NCI-H2171 treated with DMSO at 0.1 percent for 48 hours (cell line): ENCODE data around the gene KRTAP10-12.
A peak's percentile ranks its signal among the peaks of the same experiment; 100 is the strongest.
"Not testable (repeated sequence)": the region's sequence is repeated elsewhere in the genome, so short reads cannot be mapped to it uniquely, and the experiment has no call there.

ENCODE experiments used
- DNase-seq: peaks from one replicate; lab custom pipeline; 2025; lab: John Stamatoyannopoulos, UW

The KRTAP10-12 gene

DNA sequence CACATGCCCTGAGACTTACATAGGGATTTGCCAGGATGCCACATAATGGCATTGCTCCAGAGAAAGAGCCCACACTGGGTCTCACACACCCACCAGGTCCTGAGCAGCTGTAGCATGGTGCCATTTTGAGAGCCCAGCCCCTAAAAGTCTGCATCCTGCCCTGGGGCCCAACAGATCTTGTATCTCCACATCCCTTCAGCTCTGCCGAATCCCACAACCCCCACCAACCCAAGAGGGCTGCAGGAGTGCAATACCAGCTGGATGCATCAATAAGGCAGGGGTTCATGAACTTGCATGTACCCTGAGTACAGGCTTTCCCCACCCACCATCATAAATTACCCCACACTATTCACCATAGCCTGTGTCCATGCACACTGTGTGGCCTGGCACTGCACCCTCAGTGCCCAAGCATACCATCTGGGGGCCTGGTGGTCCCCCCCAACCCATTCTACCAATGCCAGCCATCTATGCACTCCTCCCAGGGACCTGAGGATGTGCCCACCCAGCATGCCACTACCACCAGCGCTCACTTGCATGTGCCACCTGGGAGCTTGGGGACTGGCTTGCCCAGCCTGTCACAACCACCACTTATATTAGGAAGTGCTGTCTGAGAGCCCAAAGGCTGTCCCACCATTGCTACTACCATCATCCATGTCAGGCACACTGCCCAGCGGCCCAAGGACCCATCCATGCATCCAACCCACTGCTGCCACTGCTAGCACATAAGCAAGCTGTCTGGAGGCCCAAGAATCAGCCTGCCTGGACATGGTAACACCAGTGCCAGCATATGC is 26.1 kb upstream of the KRTAP10-12 start:
- DNase-seq = no peak

- no peak for DNase-seq
Observed at GRCh38 chr21:44671911-44672310, 25.1 kb upstream of the KRTAP10-12 start.

DNA sequence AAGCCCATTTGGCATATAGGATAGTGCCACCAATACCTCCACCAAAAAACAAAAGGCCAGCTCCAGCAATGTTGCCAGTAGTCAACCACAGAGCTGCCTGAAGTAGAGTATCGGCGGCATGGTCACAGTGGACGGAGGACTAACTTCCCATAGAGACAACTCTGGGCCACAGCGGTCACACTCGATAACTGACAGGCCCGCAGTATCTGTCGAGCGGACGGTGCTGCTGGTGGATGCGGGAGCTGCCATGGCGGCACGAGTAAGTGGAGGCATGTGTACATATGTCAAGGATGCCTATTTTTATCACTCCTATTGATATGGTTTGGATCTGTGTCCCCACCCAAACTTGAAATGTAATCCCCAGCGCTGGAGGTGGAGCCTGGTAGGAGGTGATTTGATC is 19.1 kb upstream of the KRTAP10-12 start:
- DNase-seq = no peak

DNA sequence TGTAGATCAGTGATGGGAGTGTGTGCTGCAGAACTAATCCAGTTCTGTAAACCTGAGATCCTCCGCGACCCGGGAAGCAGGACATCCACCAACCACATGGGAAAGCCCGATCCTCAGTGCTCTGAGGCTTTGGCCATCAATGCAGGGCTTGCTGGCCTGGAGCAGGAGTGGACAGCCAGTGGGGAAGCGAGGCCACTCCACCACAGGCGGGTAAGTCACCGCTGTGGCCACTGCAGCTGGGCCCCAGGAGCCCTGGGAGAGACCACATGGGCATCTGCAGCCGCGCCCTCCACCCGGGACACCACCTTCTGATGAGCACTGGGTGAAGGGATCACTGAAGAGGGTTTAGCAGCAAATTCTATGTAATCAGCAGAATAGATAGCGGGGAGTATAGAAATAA is 15.8 kb upstream of the KRTAP10-12 start:
- DNase-seq = no peak

GRCh38 chr21:44681861-44682579 is 15.0 kb upstream of the KRTAP10-12 start, which contains the start of gene KRTAP12-1:
TSS of gene KRTAP12-1 (minus strand) at chr21:44682163. CDS start at chr21:44682123, 40 bp downstream.
- peak; percentile 96 for DNase-seq

GRCh38 chr21:44682580-44683151 is 14.3 kb upstream of the KRTAP10-12 start:
- DNase-seq = no peak

DNA sequence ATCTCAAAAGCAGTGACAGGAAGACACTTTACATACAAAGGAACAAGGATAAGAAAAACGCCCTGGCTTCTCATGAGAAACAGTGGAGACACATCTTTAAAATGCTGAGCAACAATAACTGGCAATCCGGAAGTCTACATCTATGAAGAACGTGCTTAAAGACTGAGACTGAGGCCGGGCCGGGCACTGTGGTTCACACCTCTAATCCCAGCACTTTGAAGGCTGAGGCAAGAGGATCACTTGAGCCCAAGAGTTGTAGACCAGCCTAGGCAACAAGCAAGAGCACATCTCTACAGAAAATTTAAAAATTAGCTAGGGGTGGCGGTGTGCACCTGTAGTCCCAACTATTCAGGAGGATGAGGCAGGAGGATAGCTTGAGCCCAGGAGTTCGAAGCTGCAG is 12.9 kb upstream of the KRTAP10-12 start:
- DNase-seq = no peak

DNA sequence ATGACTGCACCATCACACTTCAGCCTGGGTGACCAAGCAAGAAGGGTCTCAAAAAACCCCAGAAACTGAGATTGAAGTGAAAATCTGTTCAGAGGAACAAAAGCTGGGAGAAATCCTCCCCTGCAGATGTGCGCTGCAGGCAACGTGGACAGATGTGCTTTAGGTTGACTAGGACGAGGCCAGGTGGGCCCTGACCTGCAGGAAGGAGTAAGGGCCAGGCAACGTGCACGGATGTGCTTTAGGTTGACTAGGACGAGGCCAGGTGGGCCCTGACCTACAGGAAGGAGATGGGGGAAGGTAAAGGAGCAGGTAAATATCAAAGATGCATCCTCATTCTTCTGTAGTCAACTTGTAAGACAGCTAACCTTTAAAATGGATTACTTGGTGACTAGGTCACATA is 12.5 kb upstream of the KRTAP10-12 start:
- no peak for DNase-seq

- not testable (repeated sequence) for DNase-seq
Observed at GRCh38 chr21:44685050-44685449, 11.9 kb upstream of the KRTAP10-12 start.

GRCh38 chr21:44686000-44686781 is 10.8 kb upstream of the KRTAP10-12 start:
- DNase-seq = no peak

DNA sequence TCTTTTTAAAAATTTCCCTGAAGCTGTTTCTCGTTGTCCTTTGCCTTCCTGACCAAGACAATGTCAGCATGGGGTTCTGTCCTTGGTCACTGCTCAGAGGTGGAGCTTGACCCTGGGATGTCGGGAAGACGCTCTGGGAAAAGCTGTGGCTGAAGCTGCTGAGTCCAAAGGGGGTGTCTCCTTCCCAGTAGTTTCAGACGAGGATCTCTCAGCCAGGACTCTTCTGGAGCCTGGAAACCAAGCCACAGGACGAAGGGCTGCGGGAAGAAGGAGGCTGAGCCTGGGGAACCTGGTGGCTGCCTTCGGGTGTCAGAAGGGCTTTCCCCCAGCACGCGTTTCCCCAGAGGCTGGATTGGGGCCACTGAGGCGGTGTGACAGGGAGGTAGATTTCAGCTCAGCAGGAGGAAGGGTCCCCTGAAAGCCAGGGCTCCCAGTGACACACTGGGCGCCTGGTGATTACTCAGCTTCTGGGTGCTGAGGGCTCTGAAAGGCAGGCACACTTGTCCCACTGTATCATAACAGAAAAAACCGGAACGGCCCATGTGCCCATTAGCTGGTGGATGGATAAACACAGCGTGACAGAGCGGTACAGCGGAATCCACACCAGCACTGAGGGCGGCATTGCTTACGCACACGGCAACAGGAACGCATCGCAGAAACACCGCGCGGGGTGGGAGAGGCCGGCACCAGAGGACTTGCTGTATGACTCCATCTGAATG is 10.0 kb upstream of the KRTAP10-12 start:
- peak; percentile 74 for DNase-seq

DNA sequence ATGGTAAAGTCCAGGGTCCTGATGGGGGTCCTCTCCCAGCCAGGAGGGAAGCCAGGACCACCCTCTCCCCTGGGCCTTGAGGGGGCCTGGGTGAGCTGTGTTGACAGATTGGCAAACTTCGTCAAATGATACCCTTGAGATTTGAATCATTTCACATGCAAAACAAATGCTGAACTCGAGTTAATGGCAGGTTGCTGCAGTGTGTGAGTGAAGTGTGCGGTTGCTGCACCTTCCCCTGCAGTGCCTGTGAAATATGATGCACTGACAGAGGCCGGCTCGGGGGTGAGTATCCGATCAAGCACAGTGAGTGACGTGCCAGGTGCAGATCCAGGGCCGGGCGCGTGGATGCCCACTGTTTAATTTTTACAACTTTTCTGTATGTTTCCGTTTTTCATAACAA is 9.3 kb upstream of the KRTAP10-12 start:
- peak; percentile 88 for DNase-seq

- not testable (repeated sequence) for DNase-seq
Observed at GRCh38 chr21:44689740-44690139, 7.2 kb upstream of the KRTAP10-12 start.

DNA sequence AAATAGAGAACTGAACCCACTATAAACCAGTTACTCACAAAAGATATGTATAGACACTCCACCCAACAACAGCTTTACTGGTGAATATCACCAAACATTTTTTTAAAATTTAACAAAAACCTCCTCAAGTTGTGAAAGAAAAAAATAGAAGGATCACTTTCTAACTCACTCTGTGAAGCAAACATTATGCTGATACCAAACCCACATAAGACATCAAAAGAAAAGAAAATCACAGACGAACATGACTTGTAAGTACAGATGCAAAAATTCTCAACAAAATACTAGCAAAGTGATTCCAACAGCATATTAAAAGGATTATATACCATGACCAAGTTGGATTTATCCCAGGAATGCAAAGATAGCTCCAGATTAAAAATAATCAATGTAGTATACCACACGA is 5.3 kb upstream of the KRTAP10-12 start:
- no peak for DNase-seq

GRCh38 chr21:44692798-44693512 is 4.0 kb upstream of the KRTAP10-12 start:
- DNase-seq = no peak

DNA sequence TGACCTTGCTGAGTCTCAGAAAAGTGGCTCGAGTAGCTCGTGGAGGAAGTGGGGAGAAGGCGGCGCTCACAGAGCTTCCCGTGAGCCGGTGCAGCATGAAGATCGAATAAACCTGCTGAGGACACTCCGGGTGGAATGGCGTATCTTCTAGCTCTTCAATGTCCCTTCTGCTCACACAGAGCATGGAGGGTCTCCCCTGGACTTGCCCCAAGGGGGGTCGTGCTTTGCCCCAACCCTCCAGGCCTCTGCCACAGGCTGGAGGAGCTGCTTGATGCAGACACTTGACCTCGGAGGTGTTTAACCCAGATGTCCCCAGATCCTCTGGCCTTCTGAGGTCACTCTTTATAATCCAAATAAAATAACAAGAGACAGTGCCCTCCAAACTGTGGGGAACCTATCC is 2.2 kb upstream of the KRTAP10-12 start:
- DNase-seq = no peak

DNA sequence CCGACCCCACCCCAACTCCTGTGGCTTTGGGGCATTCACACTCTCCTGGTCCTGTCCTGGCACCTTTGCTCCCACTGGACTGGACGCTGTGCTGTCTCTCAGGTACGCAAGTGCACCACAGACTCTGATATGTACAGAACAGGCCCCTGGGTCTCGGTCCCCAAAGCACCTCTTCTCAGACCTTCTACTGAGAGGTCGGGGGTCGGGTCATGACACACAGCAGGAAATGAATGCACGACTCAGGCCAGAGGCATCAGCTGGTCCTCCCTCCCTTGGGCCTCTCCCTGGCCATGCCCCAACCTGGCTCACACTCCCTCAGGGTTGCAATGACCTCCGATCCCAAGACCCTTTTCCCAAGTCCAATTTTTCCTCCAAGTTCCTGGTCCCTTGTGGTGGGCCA is 1.8 kb upstream of the KRTAP10-12 start:
- no peak for DNase-seq

- no peak for DNase-seq
Observed at GRCh38 chr21:44695641-44696040, 1.3 kb upstream of the KRTAP10-12 start.

GRCh38 chr21:44696572-44696971 is 400 bp upstream of the KRTAP10-12 start:
- DNase-seq = no peak

DNA sequence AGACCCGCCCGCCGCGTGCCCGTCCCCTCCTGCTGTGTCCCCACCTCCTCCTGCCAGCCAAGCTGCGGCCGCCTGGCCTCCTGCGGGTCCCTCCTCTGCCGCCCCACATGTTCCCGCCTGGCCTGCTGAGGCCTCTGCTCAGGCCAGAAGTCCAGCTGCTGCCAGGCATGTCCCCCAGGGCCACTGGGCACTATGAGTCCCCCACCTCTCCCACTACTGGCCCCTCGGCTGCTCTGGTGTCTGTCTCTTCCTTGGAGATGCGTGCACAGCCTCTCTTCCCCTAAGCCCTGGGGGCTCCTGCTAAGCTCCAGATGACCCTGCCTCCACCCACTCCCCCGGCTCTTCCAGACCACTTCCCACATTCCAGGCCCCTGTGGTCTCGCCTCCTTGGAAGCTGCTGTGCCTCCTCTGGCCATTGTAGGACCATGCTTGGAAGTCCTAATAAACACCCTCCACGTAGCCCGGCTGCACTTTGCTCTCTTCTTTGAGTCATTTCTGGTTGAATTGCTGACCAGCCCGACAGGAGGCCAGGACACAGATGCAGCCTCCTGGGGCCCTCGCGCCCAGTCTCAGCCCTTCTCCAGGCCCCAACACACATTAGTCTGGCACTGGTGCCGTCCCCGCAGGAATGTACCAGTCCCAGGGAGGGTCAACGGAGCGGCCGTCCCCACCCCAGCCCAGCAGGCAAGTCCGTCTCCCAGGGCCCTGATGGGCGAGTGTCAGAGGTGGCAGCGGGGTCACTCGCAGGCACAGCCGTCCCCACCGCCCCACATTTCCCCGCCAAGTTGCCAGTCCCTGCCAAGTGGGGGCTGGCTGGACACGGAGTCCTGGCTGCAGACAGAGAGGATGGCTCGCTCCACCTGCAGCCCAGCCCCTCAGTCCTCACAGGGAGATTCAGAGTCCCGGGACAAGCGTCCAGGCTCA is 1.1 kb downstream of the KRTAP10-12 start:
- no peak for DNase-seq
